HG02759 (cell line): Measurements from ENCODE around the gene LOX.

ENCODE experiments used
- ATAC-seq: cut with Tn5 transposase; IDR thresholded peaks from one replicate; pipeline ENCODE4 v1.9.1; 2021; ENCODE audit warnings: mild to moderate bottlenecking, moderate library complexity; ENCODE audit not compliant: unreplicated experiment

LOX gene

DNA sequence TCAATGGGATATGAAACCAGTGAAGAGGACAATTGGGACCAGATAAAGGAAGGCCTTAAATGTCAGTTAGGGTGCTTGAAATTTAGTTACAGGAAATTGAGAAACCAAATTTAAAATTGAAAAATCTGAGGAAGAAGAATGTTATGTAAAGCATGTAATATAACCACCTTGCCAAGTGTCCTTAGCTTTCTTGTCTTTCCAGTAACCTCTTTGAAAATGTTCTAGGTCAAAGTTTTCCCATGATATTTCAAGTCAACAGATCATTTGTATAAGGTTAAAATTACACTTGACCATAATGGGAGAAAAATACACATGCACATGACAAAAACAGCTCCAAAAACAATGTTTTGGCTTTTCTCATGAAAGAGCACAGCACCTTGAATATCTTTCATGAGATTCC lies 21.1 kb downstream of the LOX start:
- no peak for ATAC-seq

- no peak for ATAC-seq
Observed at GRCh38 chr5:122054266-122054665, 23.8 kb downstream of the LOX start.

DNA sequence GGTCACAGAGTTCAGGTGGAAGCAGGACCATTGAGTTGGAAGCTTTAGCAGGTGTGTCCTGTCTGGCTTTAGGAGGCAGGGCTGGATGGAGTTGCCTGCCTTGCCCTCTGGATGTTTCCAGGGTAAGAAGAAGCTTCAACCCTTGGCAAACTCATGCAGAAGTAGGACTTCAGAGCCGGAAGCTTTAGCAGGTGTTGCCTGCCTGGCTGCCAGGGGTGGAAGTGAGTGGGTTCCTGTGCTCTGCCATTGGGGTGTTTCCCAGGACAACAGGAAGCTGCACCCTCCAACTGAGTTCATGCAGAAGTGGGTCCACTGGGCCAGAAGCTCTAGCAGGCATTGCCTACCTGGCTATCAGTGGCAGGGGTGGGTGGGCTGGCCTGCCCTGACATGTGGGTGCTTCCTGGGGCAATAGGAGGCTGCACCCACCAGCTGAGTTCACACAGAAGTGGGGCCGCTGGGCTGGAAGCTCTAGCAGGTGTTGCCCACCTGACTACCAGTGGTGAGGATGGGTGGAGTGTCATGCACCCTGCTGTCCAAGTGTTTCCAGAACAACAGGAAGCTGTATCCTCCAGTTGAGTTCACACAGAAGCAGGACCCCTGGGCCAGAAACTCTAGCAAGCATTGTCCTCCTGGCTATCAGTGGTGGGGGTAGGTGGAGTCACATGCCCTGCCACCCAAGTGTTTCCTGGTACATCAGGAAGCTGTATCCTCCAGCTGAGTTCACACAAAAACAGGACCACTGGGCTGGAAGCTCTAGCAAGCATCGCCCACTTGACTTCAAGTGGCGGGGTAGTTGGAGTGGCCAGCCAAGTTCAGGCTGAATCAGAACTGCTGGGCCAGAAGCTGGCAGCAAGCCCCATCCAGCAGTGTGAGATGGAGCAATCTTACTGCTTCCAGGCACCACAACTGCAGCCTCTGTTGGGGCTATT lies 24.6 kb downstream of the LOX start:
- ATAC-seq = no peak

GRCh38 chr5:122051569-122051968 lies 26.5 kb downstream of the LOX start:
- ATAC-seq = no peak

DNA sequence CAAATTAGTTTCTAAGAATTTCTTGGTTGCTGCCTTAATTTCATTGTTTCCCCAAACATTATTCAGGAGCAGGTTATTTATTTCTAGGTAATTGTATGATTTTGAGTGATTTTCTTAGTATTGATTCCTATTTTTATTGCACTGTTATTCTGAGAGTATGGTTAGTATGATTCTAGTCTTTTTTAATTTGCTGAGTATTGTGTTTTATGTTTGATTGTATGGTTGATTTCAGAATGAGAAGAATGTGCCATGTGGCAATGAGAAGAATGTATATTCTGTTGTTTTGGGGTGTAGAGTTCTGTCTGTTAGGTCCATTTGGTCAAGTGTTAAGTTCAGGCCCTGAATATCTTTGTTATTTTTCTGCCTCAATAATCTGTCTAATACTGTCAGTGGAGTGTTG lies 27.1 kb downstream of the LOX start:
- ATAC-seq = no peak

DNA sequence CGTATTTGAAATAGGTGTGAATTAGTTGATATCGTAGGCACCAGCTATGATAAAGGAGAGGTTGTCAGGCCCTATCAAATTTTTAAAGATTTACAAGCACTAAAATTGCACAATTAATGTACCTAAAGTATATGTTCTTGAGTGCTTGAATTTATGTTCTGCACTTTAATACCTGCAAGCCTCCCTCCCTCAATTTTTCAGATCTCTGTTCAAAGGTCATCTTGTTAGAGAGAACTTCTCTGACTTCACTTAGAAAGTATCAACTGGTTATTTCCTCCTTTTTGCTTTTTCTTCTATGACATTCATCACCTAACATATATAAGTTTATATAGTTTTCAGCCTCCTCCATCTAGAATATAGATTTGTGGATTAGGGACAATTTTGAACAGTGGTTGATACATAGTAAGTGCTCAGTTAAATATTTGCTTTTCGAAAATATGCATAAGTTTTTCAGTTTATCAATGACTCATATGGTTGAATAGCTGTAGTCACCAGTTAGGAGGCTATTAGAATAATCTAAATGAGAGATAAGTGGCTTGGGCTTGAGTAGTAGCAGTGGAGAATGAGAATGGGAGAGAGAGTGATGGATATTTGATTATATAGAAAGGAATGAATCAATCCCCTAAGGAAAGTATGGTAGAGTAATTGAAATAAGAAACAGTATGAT lies 37.3 kb downstream of the LOX start:
- no peak for ATAC-seq

- ATAC-seq = no peak
Observed at GRCh38 chr5:122036326-122036725, 41.7 kb downstream of the LOX start.

- ATAC-seq = no peak
Observed at GRCh38 chr5:122035913-122036312, 42.1 kb downstream of the LOX start.

DNA sequence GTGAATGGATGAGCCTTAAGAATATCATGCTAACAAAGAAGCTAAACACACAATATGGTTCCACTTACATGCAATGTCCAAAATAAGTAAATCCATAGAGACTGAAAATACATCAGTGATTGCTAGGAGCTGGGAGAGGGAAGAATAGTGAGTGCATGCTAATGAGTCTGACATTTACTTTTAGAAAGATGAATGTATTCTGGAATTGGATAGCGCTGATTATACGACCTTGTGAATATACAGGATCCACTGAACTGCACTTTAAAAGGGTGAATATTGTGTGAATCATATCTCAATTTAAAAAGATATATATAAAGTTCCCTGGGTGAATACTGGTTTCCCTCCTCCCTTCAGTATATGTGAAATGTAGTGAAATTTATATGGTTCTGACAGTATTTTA lies 46.2 kb downstream of the LOX start:
- ATAC-seq = no peak

- no peak for ATAC-seq
Observed at GRCh38 chr5:122030251-122030650, 47.8 kb downstream of the LOX start.

DNA sequence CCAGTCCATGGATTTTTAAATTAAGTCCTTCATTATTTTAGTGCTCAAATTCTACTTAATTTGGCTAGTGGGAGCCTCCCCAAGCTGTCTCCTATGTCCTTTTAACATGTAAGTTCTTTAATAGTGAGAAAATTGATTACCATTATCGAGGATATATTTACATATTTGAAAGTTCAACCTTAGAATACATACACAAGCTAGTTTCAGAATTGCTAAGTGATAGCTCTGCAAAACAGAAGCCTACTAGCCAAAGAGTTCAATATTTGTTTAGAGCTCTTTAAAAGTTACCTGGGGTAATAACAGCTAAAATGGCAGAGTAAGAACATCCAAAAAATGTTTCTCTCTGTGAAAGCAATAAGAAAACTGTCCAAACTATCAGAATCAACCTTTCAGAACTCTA lies 48.2 kb downstream of the LOX start:
- ATAC-seq = no peak

DNA sequence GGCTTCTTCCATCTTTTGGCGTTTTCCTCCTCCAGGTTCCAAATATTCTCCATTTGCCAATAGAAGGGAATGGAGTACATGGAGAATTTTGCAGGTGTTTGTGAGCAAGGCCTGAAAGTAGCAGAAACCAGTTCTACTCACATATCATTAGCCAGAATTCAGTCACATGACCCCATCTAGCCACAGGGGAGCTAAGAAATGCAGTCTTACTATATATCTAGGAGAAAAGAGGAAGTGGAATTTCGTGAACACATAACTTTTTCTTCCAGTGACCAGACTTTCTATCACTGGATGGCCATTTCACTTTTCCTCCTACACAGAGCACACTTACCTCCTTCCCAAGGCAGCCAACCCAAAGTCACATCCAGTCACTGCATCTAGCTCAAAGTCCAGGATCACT lies 55.1 kb downstream of the LOX start:
- ATAC-seq = peak; percentile 71

- ATAC-seq = peak; percentile 37
Observed at GRCh38 chr5:122019919-122020590, 58.0 kb downstream of the LOX start.

GRCh38 chr5:122015471-122015870 lies 62.6 kb downstream of the LOX start:
- ATAC-seq = no peak

DNA sequence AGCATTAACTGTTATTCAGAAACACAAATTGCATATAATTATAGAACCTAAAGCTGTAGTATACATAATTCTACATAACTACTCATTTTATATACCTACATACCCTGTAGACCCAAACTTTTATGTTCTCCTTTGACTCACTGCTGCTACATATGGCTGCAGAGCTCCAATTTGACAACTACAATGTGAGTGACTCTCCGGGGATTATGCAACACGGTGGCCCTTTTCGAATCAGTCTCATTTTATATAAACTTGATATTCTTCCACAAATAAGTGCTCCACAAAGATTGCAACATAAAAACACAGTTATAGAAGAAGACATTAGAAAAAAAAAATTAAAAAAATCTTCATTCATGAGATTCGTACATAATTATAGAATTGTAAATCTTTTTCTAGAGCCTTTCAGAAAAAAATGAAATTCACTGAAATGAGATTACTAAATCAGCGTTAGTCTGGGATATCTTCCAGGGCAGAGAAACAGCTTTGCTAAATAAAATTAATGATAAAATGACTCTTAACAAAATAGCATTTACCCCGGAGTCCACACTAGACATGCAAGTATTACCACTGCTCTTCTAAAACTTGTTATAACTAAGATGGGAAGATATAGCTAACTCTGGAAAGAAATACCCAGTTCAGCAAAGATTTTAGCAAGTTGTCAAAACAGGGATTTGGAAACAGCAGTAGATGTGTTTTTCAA lies 63.7 kb downstream of the LOX start:
- ATAC-seq = no peak
